Fibroblast of skin of right biceps (primary cell): Measurements from ENCODE around the gene FOLR3.
A peak's percentile ranks its signal among the peaks of the same experiment; 100 is the strongest.
"Not testable (repeated sequence)": the region's sequence is repeated elsewhere in the genome, so short reads cannot be mapped to it uniquely, and the experiment has no call there.

ENCODE experiments used
- DNase-seq: peaks from one replicate; pipeline ENCODE4 v3.0.0-alpha.2; 2013

The FOLR3 gene

DNA sequence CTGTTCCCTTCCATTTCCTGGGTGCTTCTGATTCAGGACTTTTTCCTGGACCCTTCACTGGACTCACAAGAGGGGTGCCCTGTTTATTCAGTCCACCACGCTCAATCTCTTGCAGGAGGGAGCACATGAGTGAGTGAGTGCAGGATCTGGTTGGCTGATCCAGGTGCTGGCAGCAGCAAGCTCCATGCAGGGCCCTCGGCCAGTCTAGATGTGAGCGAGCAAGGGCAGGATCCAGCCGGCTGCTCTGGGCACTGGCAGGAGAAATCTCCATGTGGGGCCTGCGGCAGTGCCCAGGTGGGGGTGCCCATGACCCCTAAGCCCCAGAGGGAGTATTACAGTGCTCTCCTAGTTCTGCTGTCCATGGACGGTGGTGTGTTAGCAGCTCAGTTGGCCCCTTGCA is 11.5 kb upstream of the FOLR3 start:
- DNase-seq, result no peak

DNA sequence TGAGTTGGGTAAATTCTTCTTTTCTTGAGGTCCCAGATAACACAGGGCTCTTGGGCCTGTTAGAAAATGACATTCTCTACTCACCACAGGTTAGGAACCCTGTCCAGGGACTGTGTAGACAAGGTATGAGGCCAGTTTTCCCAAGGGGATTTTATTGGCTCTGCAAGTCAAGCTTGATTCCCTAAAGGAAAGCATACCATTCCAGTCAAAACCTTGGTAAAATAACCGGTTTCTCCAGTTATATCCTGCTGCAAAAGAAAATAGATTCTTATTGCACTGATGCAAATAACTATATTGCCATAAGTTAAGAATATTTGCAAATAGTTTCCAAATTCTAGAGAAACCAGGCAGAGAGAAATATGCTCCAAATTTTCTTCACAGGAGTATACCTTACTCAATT is 9.6 kb upstream of the FOLR3 start:
- no peak for DNase-seq

GRCh38 chr11:72127923-72128322 is 7.6 kb upstream of the FOLR3 start:
- no peak for DNase-seq

DNA sequence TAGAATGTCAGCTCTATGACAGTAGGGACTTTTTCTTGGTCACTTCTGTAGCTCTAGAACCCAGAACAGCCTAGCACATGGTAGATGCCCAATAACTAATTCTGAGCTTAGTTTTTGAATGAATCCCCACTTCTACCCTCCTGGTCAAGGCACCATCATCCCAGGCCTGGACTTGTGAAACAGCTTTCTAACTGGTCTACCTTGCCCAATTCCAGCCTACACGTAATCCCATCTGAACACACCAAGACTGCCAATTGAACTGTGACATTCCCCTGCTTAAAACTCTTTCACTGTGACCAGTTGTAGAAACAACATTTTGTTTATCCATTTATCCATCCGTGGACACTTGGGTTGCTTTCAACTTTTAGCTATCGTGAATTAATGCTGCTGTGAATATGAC is 6.1 kb upstream of the FOLR3 start:
- DNase-seq, result no peak

DNA sequence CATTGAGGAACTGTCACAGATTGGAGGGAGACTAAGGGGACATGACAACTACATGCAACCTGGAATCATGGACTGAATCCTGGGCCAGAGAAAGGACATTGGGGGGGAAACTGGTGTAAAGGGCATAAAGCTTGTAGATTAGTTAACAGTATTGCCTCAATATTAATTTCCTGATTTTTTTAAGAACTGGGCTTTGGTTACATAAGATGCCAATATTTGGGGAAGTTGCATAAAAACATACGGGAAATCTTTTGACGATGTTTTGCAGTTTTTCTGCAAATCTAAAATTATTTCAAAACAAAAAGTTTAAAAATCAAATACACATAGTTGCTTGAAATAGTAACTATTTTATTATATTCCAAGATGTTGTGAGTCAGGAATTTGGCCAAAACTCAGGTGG is 2.9 kb upstream of the FOLR3 start:
- DNase-seq, result no peak

GRCh38 chr11:72135891-72136683 is 562 bp downstream of the FOLR3 start:
- DNase-seq, result peak; percentile 20

DNA sequence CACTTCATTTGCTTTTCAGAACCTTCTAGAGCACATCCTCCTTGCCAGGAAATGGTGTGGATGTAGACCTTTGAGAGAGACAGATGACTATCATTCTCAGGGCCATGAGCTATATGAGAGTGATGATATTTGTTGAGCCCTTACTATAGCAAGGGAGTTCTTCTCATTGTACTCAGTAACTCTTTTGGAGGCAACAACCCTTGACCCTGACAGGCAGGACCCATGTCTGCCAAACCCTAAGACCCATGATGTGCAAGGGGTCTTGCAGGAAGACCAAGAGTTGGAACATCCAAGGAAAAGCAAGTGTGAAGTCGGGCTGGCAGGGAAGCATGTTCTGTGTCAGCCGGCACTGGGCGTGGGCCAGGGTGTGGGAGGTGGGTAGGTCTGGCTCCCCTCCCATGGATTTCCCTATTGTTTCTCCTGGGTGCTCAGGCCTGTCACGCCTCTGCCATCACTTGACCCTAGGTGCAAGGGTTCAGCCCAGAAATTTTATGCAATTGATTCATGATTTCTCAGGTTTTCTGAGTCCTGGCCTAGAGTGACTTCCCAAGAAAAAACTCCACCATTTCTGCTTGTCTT is 1.2 kb downstream of the FOLR3 start:
- DNase-seq, result no peak

DNA sequence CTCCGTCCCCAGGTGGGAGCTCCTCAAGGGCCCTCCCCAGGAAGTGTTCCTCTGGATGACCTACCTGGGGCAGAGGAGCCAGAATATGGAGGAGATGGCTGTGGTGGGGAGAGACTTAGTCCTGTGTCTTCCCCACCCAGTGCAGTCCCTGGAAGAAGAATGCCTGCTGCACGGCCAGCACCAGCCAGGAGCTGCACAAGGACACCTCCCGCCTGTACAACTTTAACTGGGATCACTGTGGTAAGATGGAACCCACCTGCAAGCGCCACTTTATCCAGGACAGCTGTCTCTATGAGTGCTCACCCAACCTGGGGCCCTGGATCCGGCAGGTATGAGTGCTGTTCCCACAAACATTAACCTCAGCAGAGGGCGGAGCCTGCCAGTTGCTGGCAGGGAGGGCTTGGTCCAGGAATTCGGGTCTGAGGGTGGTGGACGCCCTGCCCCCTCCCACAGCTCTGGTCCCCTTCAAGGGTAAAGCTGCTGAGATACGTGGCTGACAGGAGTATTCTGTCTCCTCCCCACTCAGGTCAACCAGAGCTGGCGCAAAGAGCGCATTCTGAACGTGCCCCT is 3.4 kb downstream of the FOLR3 start:
- no peak for DNase-seq

DNA sequence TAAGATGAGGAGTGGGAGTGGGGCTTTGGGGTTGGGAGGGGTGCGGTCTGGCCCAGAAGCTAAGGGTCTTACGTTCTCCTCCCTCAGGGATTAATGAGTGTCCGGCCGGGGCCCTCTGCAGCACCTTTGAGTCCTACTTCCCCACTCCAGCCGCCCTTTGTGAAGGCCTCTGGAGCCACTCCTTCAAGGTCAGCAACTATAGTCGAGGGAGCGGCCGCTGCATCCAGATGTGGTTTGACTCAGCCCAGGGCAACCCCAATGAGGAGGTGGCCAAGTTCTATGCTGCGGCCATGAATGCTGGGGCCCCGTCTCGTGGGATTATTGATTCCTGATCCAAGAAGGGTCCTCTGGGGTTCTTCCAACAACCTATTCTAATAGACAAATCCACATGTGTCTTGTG is 4.0 kb downstream of the FOLR3 start:
- DNase-seq, result no peak

GRCh38 chr11:72140661-72141060 is 5.1 kb downstream of the FOLR3 start:
- no peak for DNase-seq

DNA sequence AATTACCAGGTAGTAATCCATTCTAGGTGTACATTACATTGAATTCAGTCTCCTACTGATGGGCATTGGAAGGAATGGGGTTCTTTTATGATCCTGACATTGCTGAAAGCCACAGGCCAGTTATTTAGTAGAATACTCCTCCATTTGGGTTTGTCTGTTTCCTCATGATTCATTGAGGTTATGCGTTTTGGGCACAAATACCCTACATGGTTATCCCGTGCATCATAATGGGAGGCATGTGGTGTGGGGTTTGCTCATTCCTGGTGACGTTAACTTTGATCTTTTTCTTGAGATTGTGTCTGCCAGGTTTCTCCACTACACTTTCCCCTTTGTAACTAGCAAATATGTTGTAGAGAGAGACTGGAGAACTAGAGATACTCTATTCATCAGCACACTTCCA is 5.5 kb downstream of the FOLR3 start:
- peak; percentile 94 for DNase-seq

GRCh38 chr11:72142086-72142485 is 6.6 kb downstream of the FOLR3 start:
- DNase-seq, result peak; percentile 19

- DNase-seq, result not testable (repeated sequence)
These were observed 7.0 kb downstream of the FOLR3 start for GRCh38 chr11:72142543-72142942.

GRCh38 chr11:72144807-72145565 is 9.5 kb downstream of the FOLR3 start:
- DNase-seq, result peak; percentile 85

- no peak for DNase-seq
These were observed 11.1 kb downstream of the FOLR3 start for GRCh38 chr11:72146625-72147024.

DNA sequence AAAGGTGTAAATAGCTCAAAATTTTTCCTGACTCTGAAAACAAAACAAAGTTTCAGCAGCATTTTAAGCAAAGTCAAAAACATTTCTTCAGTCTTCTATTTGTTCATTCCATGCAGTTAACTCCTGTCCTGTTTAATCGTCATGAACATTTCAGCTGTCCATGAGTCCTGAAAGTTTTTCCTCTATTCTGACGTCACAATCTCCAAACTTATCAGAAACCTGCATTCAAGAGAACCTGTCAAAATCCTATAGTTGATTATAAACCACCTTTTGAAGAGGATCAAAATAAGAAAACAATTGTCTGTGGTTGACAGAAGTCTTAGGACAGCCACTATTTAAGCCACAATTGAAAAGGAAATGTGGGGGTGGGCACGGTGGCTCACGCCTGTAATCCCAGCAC is 15.4 kb downstream of the FOLR3 start:
- no peak for DNase-seq

- DNase-seq, result not testable (repeated sequence)
These were observed 18.3 kb downstream of the FOLR3 start for GRCh38 chr11:72153874-72154273.

- no peak for DNase-seq
These were observed 19.3 kb downstream of the FOLR3 start for GRCh38 chr11:72154816-72155215.

DNA sequence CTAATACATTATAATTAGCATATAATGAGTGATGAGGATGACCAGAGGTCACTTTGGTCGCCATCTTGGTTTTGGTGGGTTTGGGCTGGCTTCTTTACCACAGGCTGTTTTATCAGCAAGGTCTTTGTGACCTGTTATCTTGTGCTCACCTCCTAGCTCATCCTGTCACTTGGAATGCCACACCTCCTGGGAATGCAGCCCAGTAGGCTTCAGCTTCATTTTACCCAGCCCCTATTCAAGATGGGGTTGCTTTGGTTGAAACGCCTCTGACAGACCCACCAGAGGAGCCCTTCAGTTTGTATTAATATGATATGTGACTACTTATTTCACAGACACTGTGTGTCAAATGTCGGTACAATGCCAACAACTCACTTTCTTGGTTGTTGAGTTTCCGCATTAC is 20.2 kb downstream of the FOLR3 start:
- no peak for DNase-seq

- DNase-seq, result no peak
These were observed 21.6 kb downstream of the FOLR3 start for GRCh38 chr11:72157131-72157530.

- no peak for DNase-seq
These were observed 24.8 kb downstream of the FOLR3 start for GRCh38 chr11:72160319-72160718.

DNA sequence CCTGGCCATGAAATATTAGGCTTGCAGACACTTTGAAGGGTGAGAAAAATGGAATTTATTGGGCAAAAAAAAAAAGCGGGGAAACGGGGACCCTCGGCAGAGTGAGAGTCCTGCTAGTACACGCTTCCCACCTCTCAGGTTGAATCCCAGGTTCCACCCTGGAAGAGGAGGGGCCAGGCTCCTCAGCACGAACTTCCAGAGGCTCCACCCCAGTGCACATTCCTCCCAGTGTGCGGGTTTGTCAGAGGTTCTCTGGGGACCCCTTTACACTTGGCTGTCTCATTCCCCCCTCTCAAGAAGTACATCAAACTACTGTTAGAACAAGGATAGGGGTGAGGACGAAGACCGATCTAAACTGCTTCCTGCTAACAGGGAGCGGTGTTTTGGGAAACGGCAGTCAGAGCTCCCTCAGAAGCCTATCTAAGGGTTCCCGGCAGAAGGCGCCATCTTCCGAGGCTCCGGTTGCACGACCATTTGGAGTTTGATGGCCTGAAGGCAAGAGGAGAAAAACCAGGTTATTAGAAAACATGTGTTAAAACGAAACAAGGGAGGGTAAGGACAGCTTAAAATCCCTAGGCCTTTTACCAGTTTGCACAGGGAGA is 27.5 kb downstream of the FOLR3 start:
- DNase-seq, result no peak

- not testable (repeated sequence) for DNase-seq
These were observed 28.7 kb downstream of the FOLR3 start for GRCh38 chr11:72164187-72164586.
